Lung (tissue), 12 donors: Measurements from ENCODE around the gene EHBP1. TPM values are rescaled to one million over a fixed set of nuclear protein-coding genes. Genes with fewer than 3 reads are reported as not detected.

Experiments used
- ATAC-seq: fragments of 200-7000 bp; cut with Tn5 transposase; one replicate; pipeline ENCODE4 v1.9.1; 2020; ENCODE audit warnings: moderate number of reproducible peaks; ENCODE audit not compliant: insufficient read depth, low FRiP score
- DNase-seq, 3 donors: peaks; one replicate each; pipeline ENCODE4 v3.0.0-alpha.2; 2013 to 2017
- H3K27ac ChIP-seq, 2 donors: one replicate each; pipeline ENCODE4 v1.5.1; 2013; ENCODE audit warnings: mild to moderate bottlenecking in 2 of 2, moderate library complexity in 2 of 2, control low read depth in 1 of 2, inconsistent platforms in 1 of 2, low read depth in 1 of 2, low read length in 1 of 2
- H3K27me3 ChIP-seq, 3 donors: one replicate each; pipeline ENCODE4 v1.5.1; 2013; ENCODE audit warnings: low read length in 2 of 3; ENCODE audit not compliant: control insufficient read depth in 3 of 3, insufficient read depth in 3 of 3
- H3K36me3 ChIP-seq, 4 donors: one replicate each; pipeline ENCODE4 v1.5.1; 2013; ENCODE audit warnings: low read length in 4 of 4, mild to moderate bottlenecking in 1 of 4, moderate library complexity in 1 of 4; ENCODE audit not compliant: control insufficient read depth in 4 of 4, insufficient read depth in 4 of 4
- H3K4me1 ChIP-seq, 5 donors: one replicate each; pipeline ENCODE4 v1.5.1; 2013; ENCODE audit warnings: low read length in 5 of 5, mild to moderate bottlenecking in 2 of 5, moderate library complexity in 1 of 5; ENCODE audit not compliant: control insufficient read depth in 5 of 5, insufficient read depth in 5 of 5
- H3K4me3 ChIP-seq: one replicate; pipeline ENCODE4 v1.5.1; 2013; ENCODE audit warnings: mild to moderate bottlenecking, control low read depth, moderate library complexity
- H3K9ac ChIP-seq, 2 donors: one replicate each; pipeline ENCODE4 v1.5.1; 2013; ENCODE audit warnings: low read length in 2 of 2, control low read depth in 1 of 2; ENCODE audit not compliant: insufficient read depth in 1 of 2
- H3K9me3 ChIP-seq, 4 donors: one replicate each; pipeline ENCODE4 v1.5.1; 2013; ENCODE audit warnings: low read length in 3 of 4, mild to moderate bottlenecking in 1 of 4, moderate library complexity in 1 of 4; ENCODE audit not compliant: control insufficient read depth in 4 of 4, insufficient read depth in 3 of 4
- WGBS, 2 donors: extraction: QIAGEN DNeasy Blood & Tissue Kit; methylation state at CpG; one replicate each; pipeline ENCODE4 v1.1.7; 2013; 5-methylcytosine and 5-hydroxymethylcytosine counted together
- polyA plus RNA-seq, 2 donors: library from polyadenylated mRNA; stranded (reverse); fragments of 200-250 nt; gene quantifications; one replicate each; pipeline ENCODE4 v1.2.1, GENCODE V29; 2013
- total RNA-seq, 2 donors: library from RNA; depleted of rRNA in 1 of 2; stranded (reverse); fragments of >200 nt in 1 of 2; gene quantifications; one replicate each; pipeline ENCODE4 v1.2.1, GENCODE V29; 2014 to 2021
- TF ChIP-seq, protein P1 (sequence below): IDR thresholded peaks from 2 replicates; pipeline ENCODE4 v1.5.1; 2012; ENCODE audit warnings: mild to moderate bottlenecking; ENCODE audit errors: control extremely low read depth, extremely low read depth
- donor health status: control.
- donor health status: control.
- donor health status: Bipolar disorder and iron deficiency.
- donor health status: healthy.
- donor health status: DM: yes; HTN: yes; CAD: no.

Gene EHBP1
- total and polyA plus RNA-seq, 4 donors = 7.9 to 83.2 (median 22.7) TPM

DNA sequence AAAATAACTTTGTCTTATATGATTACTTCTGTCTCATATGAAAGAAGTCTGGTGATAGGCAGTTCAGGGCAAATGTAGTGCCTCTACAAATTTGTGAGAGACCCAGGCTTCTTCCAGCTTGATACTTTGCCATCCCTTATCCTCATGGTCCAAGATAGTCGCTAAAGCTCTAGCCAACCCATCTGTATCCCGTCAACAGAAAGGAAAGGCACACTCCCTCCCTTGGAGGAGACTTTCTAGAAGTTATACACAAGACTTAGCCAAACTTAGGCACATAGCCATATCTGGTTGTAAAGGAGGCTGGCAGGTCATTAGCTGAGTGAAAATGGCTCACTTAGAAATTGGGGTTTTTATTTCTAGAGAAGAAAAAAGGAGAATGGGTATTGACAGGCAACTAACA lies 14.3 kb upstream of the EHBP1 start:
- TF ChIP-seq, protein P1, sequence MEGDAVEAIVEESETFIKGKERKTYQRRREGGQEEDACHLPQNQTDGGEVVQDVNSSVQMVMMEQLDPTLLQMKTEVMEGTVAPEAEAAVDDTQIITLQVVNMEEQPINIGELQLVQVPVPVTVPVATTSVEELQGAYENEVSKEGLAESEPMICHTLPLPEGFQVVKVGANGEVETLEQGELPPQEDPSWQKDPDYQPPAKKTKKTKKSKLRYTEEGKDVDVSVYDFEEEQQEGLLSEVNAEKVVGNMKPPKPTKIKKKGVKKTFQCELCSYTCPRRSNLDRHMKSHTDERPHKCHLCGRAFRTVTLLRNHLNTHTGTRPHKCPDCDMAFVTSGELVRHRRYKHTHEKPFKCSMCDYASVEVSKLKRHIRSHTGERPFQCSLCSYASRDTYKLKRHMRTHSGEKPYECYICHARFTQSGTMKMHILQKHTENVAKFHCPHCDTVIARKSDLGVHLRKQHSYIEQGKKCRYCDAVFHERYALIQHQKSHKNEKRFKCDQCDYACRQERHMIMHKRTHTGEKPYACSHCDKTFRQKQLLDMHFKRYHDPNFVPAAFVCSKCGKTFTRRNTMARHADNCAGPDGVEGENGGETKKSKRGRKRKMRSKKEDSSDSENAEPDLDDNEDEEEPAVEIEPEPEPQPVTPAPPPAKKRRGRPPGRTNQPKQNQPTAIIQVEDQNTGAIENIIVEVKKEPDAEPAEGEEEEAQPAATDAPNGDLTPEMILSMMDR = no peak
- no peak overlapping the region for H3K4me3 ChIP-seq
- no peaks in the 10 kb centered on the region for H3K9me3 ChIP-seq
- H3K9ac ChIP-seq = no peak overlapping the region
- no peaks in the 10 kb centered on the region for H3K4me1 ChIP-seq
- ATAC-seq = no peak
- WGBS, 2 donors = 72 to 86% methylated on average over 2 of the region's 2 CpGs
- H3K27me3 ChIP-seq = no peaks in the 10 kb centered on the region
- DNase-seq = no peak
- no peak overlapping the region for H3K27ac ChIP-seq
- H3K36me3 ChIP-seq = no peaks in the 10 kb centered on the region

- H3K36me3 ChIP-seq = no peaks in the 10 kb centered on the region
- H3K9me3 ChIP-seq = no peaks in the 10 kb centered on the region
- H3K4me3 ChIP-seq = no peak overlapping the region
- H3K27ac ChIP-seq = no peak overlapping the region
- DNase-seq (no peak), ATAC-seq (no peak)
- TF ChIP-seq, protein P1 = no peak
- H3K9ac ChIP-seq = no peak overlapping the region
- no peaks in the 10 kb centered on the region for H3K4me1 ChIP-seq
- no peaks in the 10 kb centered on the region for H3K27me3 ChIP-seq
Observed at GRCh38 chr2:62692225-62692624, 13.3 kb upstream of the EHBP1 start.

DNA sequence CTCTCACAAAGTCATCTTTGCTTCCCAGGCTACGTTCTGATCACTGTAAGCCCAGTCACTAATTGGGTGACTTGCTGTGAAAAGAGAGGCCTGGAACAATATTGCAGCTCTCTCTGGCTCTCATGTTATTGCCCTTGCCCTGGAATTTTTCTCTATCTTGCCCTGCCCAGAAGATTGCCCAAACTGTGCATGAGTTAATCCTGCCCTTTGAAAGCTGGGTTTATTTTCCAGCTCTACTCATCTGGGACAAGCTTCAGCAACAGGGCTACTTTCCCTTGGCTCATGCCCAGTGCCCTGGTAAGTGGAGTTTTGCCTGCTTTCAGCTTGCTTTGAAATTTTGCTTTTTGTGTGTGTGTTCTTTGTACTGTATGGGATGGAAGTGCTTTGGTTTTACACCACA lies 6.9 kb upstream of the EHBP1 start:
- ATAC-seq (no peak), DNase-seq (no peak)
- 77 to 88% methylated on average over 1 of the region's 1 CpG for WGBS, 2 donors
- Histone ChIP-seq H3K9me3 (no peaks in the 10 kb centered on the region), H3K4me1 (no peaks in the 10 kb centered on the region), H3K27me3 (no peaks in the 10 kb centered on the region), H3K9ac (no peak overlapping the region), H3K36me3 (no peaks in the 10 kb centered on the region), H3K27ac (no peak overlapping the region), H3K4me3 (no peak overlapping the region)
- TF ChIP-seq, protein P1 = no peak

- Histone ChIP-seq H3K27ac (peak overlapping the region; percentile 46 to 83), H3K9ac (peak overlapping the region; percentile 65 to 84), H3K27me3 (no peaks in the 10 kb centered on the region), H3K4me1 (peaks cover 0 to 24% (median 8%) of the 10 kb centered on the region in 5 donors), H3K4me3 (no peak overlapping the region), H3K9me3 (no peaks in the 10 kb centered on the region), H3K36me3 (peaks cover 0 to 6% (median 1%) of the 10 kb centered on the region in 4 donors)
- WGBS, 2 donors = 10 to 13% methylated on average over 2 of the region's 2 CpGs
- DNase-seq (no peak), ATAC-seq (no peak)
- TF ChIP-seq, protein P1 = no peak
Observed at GRCh38 chr2:62704654-62705006, 883 bp upstream of the EHBP1 start.
